Activated B cell treated with CpG ODN at 0.5 μM for 24 hours (primary cell): Measurements from ENCODE around the gene SCART1. TPM values are rescaled to one million over a fixed set of nuclear protein-coding genes. Genes with fewer than 3 reads are reported as not detected.

Experiments used
- ATAC-seq: fragments of 200-7000 bp; cut with Tn5 transposase; one replicate; pipeline ENCODE4 v1.10.0; 2021; ENCODE audit warnings: low read depth, mild to moderate bottlenecking, moderate library complexity
- CTCF ChIA-PET: fragments of 350-600 bp; sonication (Branson Sonifier 250); formaldehyde crosslinking; loops from one replicate; lab custom pipeline; 2021; ENCODE audit warnings: antibody characterized with exemption; lab: Charles Lee
- POLR2A ChIA-PET: fragments of 350-600 bp; sonication (Branson Sonifier 250); formaldehyde crosslinking; loops from one replicate; lab custom pipeline; 2021; ENCODE audit warnings: antibody characterized with exemption; lab: Charles Lee
- DNase-seq: peaks from one replicate; pipeline ENCODE4 v3.0.0; 2022
- H3K27ac Mint-ChIP-seq: one replicate; pipeline ENCODE4 v1.8.0; 2020; ENCODE audit warnings: mixed read lengths
- H3K27me3 Mint-ChIP-seq: one replicate; pipeline ENCODE4 v1.8.0; 2021; ENCODE audit warnings: mixed read lengths
- H3K36me3 Mint-ChIP-seq: one replicate; pipeline ENCODE4 v1.8.0; 2021; ENCODE audit warnings: low read depth, mixed read lengths
- H3K4me1 Mint-ChIP-seq: one replicate; pipeline ENCODE4 v1.8.0; 2021; ENCODE audit warnings: mixed read lengths
- H3K4me3 Mint-ChIP-seq: one replicate; pipeline ENCODE4 v1.8.0; 2020; ENCODE audit warnings: mild to moderate bottlenecking, mixed read lengths
- H3K9me3 Mint-ChIP-seq: one replicate; pipeline ENCODE4 v1.8.0; 2020; ENCODE audit warnings: mixed read lengths
- CTCF ChIP-seq: fragments of 200-600 bp; IDR thresholded peaks from one replicate; pipeline ENCODE4 v1.8.0; 2022; ENCODE audit warnings: antibody characterized with exemption, mild to moderate bottlenecking
- intact Hi-C: fragments of 100-400 bp; cut with micrococcal nuclease; formaldehyde crosslinking; loops from one replicate; pipeline ENCODE4 v1.15.1; 2024
- total RNA-seq: library from RNA; stranded (reverse); gene quantifications from 2 replicates; pipeline ENCODE4 v1.2.3, GENCODE V29; 2022

SCART1 gene
- total RNA-seq, 1 donor from 2014 or later = 2.8 TPM

- Mint-ChIP-seq H3K36me3 (peaks cover 40% of the 10 kb centered on the region), H3K4me3 (no peak overlapping the region), H3K9me3 (no peaks in the 10 kb centered on the region), H3K27me3 (no peaks in the 10 kb centered on the region), H3K27ac (no peak overlapping the region), H3K4me1 (peaks cover 3% of the 10 kb centered on the region)
- ChIA-PET CTCF (no interaction called here), POLR2A (no interaction called here)
- no peak for TF ChIP-seq CTCF
- DNase-seq (no peak), ATAC-seq (no peak)
- intact Hi-C loops = no loop called here
These were observed 33.7 kb upstream of the SCART1 start for GRCh38 chr10:133420028-133420427.

GRCh38 chr10:133420579-133420978, 33.2 kb upstream of the SCART1 start:
- peaks cover 35% of the 10 kb centered on the region for H3K36me3 Mint-ChIP-seq
- TF ChIP-seq CTCF = no peak
- no peak overlapping the region for H3K4me3 Mint-ChIP-seq
- intact Hi-C loops = no loop called here
- POLR2A ChIA-PET = no interaction called here
- DNase-seq (no peak), ATAC-seq (no peak)
- no peak overlapping the region for H3K27ac Mint-ChIP-seq
- peaks cover 3% of the 10 kb centered on the region for H3K4me1 Mint-ChIP-seq
- CTCF ChIA-PET = no interaction called here
- H3K9me3 Mint-ChIP-seq = no peaks in the 10 kb centered on the region
- no peaks in the 10 kb centered on the region for H3K27me3 Mint-ChIP-seq

- Mint-ChIP-seq H3K9me3 (no peaks in the 10 kb centered on the region), H3K4me3 (no peak overlapping the region), H3K27ac (no peak overlapping the region), H3K4me1 (peaks cover 3% of the 10 kb centered on the region), H3K27me3 (no peaks in the 10 kb centered on the region), H3K36me3 (peaks cover 28% of the 10 kb centered on the region)
- no peak for DNase-seq
- no peak for TF ChIP-seq CTCF
- POLR2A ChIA-PET = interaction anchor here (1.3 kb wide), 1 partner anchor 32 kb away, joined by 4 read pairs; no protein-coding TSS in a partner anchor
- ATAC-seq = no peak
- intact Hi-C loops = no loop called here
- CTCF ChIA-PET = no interaction called here
These were observed 32.2 kb upstream of the SCART1 start for GRCh38 chr10:133421336-133422222.

GRCh38 chr10:133422223-133422806, 31.4 kb upstream of the SCART1 start:
- H3K4me3 Mint-ChIP-seq = no peak overlapping the region
- H3K27ac Mint-ChIP-seq = no peak overlapping the region
- H3K9me3 Mint-ChIP-seq = no peaks in the 10 kb centered on the region
- no peak for TF ChIP-seq CTCF
- ChIA-PET CTCF (no interaction called here), POLR2A (interaction anchor here (1.3 kb wide), 1 partner anchor 33 kb away, joined by 4 read pairs; no protein-coding TSS in a partner anchor)
- H3K4me1 Mint-ChIP-seq = peaks cover 3% of the 10 kb centered on the region
- H3K27me3 Mint-ChIP-seq = no peaks in the 10 kb centered on the region
- peaks cover 28% of the 10 kb centered on the region for H3K36me3 Mint-ChIP-seq
- no peak for ATAC-seq
- no peak for DNase-seq
- intact Hi-C loops = no loop called here
